ENCODE results near the gene C10orf90.

- TF ChIP-seq CTCF (IDR thresholded peaks at IDR 0.05), result no peak
- TF ChIP-seq POLR2A (IDR thresholded peaks at IDR 0.05; ENCODE audit: low read depth), result no peak
These were observed 152.0 kb downstream of the C10orf90 start for GRCh38 chr10:126518218-126519080.
